Thyroid gland (tissue), 4 donors: ENCODE data around the gene RASGRP1. TPM values are rescaled to one million over a fixed set of nuclear protein-coding genes. Genes with fewer than 3 reads are reported as not detected.

Experiments
- DNase-seq, 2 donors: peaks; one replicate each; pipeline ENCODE4 v3.0.0-alpha.2; 2019
- H3K27ac ChIP-seq, 3 donors: fragments of 200-600 bp; sonication (generic); 1 replicate in 2 of 3; 2 replicates in 1 of 3; pipeline ENCODE4 v1.5.1; 2016 to 2019; ENCODE audit warnings: mild to moderate bottlenecking in 1 of 3, moderate library complexity in 1 of 3
- H3K27me3 ChIP-seq: fragments of 200-600 bp; sonication (generic); one replicate; pipeline ENCODE4 v1.5.1; 2019
- H3K36me3 ChIP-seq, 2 donors: fragments of 200-600 bp; sonication (generic); one replicate each; pipeline ENCODE4 v1.5.1; 2016 to 2019
- H3K4me1 ChIP-seq, 2 donors: fragments of 200-600 bp; sonication (generic); one replicate each; pipeline ENCODE4 v1.5.1; 2017 to 2019
- H3K4me3 ChIP-seq, 3 donors: fragments of 200-600 bp; sonication (generic); replicated peaks in 1 of 3; 1 replicate in 2 of 3; 2 replicates in 1 of 3; pipeline ENCODE4 v1.5.1; 2016; ENCODE audit warnings: mild to moderate bottlenecking in 1 of 3
- H3K9me3 ChIP-seq: fragments of 200-600 bp; sonication (generic); one replicate; pipeline ENCODE4 v1.5.1; 2017
- POLR2A ChIP-seq, 2 donors: fragments of 450-650 bp; IDR thresholded peaks; one replicate each; pipeline ENCODE4 v1.6.1; 2017; ENCODE audit warnings: antibody characterized with exemption in 2 of 2, mild to moderate bottlenecking in 2 of 2, moderate library complexity in 1 of 2
- WGBS, 2 donors: methylation state at CpG; one replicate each; pipeline ENCODE4 v1.1.5; 2017; 5-methylcytosine and 5-hydroxymethylcytosine counted together
- intact Hi-C: fragments of 100-400 bp; cut with DNase I; formaldehyde crosslinking; loops from one replicate; pipeline ENCODE4 v1.15.1; 2023
- total RNA-seq, 4 donors: library from RNA; depleted of rRNA; stranded (reverse); fragments of >200 nt; gene quantifications; one replicate each; pipeline ENCODE4 v1.2.3, GENCODE V29; 2016
- TF ChIP-seq, protein P1 (sequence below), 6 experiments: fragments of 200-600 bp in 3 of 6; fragments of 450-650 bp in 3 of 6; sonication (generic) in 3 of 6; IDR thresholded peaks; one replicate each; pipeline ENCODE4 v1.5.1; 2016 to 2019; ENCODE audit warnings: antibody characterized with exemption in 6 of 6, mild to moderate bottlenecking in 2 of 6, inconsistent platforms in 1 of 6, moderate library complexity in 1 of 6

The RASGRP1 gene
- total RNA-seq, 4 donors from 2014 or later: 0.24 to 1.9 (median 0.89) TPM

- H3K27me3 ChIP-seq: no peaks in the 10 kb centered on the region
- H3K4me3 ChIP-seq: no peak overlapping the region
- H3K27ac ChIP-seq: no peak overlapping the region
- 94% methylated on average over 2 of the region's 2 CpGs for WGBS, 2 donors
- no peaks in the 10 kb centered on the region for H3K4me1 ChIP-seq
- no peak for TF ChIP-seq POLR2A (IDR thresholded peaks at IDR 0.05)
- TF ChIP-seq, protein P1, sequence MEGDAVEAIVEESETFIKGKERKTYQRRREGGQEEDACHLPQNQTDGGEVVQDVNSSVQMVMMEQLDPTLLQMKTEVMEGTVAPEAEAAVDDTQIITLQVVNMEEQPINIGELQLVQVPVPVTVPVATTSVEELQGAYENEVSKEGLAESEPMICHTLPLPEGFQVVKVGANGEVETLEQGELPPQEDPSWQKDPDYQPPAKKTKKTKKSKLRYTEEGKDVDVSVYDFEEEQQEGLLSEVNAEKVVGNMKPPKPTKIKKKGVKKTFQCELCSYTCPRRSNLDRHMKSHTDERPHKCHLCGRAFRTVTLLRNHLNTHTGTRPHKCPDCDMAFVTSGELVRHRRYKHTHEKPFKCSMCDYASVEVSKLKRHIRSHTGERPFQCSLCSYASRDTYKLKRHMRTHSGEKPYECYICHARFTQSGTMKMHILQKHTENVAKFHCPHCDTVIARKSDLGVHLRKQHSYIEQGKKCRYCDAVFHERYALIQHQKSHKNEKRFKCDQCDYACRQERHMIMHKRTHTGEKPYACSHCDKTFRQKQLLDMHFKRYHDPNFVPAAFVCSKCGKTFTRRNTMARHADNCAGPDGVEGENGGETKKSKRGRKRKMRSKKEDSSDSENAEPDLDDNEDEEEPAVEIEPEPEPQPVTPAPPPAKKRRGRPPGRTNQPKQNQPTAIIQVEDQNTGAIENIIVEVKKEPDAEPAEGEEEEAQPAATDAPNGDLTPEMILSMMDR (IDR thresholded peaks at IDR 0.05): no peak
- no peaks in the 10 kb centered on the region for H3K36me3 ChIP-seq
- intact Hi-C loops: no loop called here
- DNase-seq: no peak
- no peaks in the 10 kb centered on the region for H3K9me3 ChIP-seq
Observed at GRCh38 chr15:38461066-38461833, 103.4 kb downstream of the RASGRP1 start.

- H3K36me3 ChIP-seq: no peaks in the 10 kb centered on the region
- no peaks in the 10 kb centered on the region for H3K27me3 ChIP-seq
- H3K4me1 ChIP-seq: no peaks in the 10 kb centered on the region
- TF ChIP-seq POLR2A (IDR thresholded peaks at IDR 0.05): no peak
- TF ChIP-seq, protein P1 (IDR thresholded peaks at IDR 0.05): no peak
- H3K9me3 ChIP-seq: no peaks in the 10 kb centered on the region
- no peak overlapping the region for H3K27ac ChIP-seq
- H3K4me3 ChIP-seq: no peak overlapping the region
- intact Hi-C loops: no loop called here
- WGBS, 2 donors: 84 to 88% methylated on average over 3 of the region's 3 CpGs
- DNase-seq: no peak
Observed at GRCh38 chr15:38460543-38460942, 104.1 kb downstream of the RASGRP1 start.

DNA sequence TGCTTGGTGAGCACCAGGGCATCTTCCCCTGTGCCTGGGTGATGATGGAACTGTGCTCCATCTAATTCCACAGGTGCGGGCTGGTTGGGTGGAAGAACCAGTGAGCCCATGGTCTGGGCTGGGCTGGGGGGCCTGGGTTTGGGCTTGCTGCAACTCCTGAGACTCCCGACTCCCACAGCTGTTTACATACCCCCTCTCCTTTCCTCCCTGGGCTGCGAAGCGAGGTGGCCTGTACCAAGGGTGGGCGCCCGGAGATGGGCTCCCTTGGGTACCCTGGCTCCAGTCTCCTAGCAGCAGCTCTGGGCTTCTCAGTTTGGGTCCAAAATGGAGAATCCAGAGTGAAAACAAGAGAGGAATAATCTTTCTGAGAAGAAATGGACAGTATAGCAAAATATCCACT, 105.1 kb downstream of the RASGRP1 start:
- WGBS, 2 donors: 90 to 98% methylated on average over 5 to 6 of the region's 6 CpGs
- TF ChIP-seq, protein P1 (IDR thresholded peaks at IDR 0.05): no peak
- TF ChIP-seq POLR2A (IDR thresholded peaks at IDR 0.05): no peak
- Histone ChIP-seq H3K9me3 (no peaks in the 10 kb centered on the region), H3K27me3 (no peaks in the 10 kb centered on the region), H3K36me3 (no peaks in the 10 kb centered on the region), H3K4me1 (peaks cover 5 to 7% of the 10 kb centered on the region in 2 donors), H3K27ac (no peak overlapping the region), H3K4me3 (no peak overlapping the region)
- intact Hi-C loops: no loop called here
- no peak for DNase-seq

GRCh38 chr15:38458646-38459045, 106.0 kb downstream of the RASGRP1 start:
- Histone ChIP-seq H3K9me3 (no peaks in the 10 kb centered on the region), H3K27me3 (no peaks in the 10 kb centered on the region), H3K27ac (no peak overlapping the region), H3K4me3 (no peak overlapping the region), H3K4me1 (peaks cover 5 to 7% of the 10 kb centered on the region in 2 donors), H3K36me3 (no peaks in the 10 kb centered on the region)
- DNase-seq: no peak
- TF ChIP-seq, protein P1 (IDR thresholded peaks at IDR 0.05): no peak
- TF ChIP-seq POLR2A (IDR thresholded peaks at IDR 0.05): no peak
- WGBS, 2 donors: 98 to 100% methylated on average over 5 of the region's 5 CpGs
- intact Hi-C loops: no loop called here

DNA sequence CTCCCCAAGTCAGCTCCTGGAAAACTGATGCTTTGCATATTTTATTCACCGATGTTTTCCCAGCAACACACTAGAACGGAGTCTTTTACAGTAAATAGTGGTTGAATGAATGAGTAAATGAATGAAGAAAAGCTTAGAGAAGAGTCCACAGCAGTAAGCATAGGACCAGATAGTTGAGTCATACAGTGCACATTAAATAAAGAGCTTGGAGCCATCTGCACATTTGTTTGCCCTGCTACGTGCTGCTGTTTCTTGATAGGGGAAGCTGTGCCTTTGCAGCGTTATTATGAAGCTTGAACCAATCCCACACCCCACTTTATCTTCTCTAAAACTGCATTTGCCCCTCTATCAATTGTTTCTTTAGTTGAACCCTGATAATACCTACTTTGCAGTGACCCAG, 109.5 kb downstream of the RASGRP1 start:
- peak overlapping the region in 1 of 3 donors; percentile 97 for H3K27ac ChIP-seq
- TF ChIP-seq POLR2A (IDR thresholded peaks at IDR 0.05): no peak
- TF ChIP-seq, protein P1 (IDR thresholded peaks at IDR 0.05): no peak
- H3K36me3 ChIP-seq: no peaks in the 10 kb centered on the region
- no peaks in the 10 kb centered on the region for H3K27me3 ChIP-seq
- intact Hi-C loops: no loop called here
- WGBS, 2 donors: 8 to 12% methylated on average over 4 of the region's 4 CpGs
- peaks cover 5 to 7% of the 10 kb centered on the region in 2 donors for H3K4me1 ChIP-seq
- DNase-seq: no peak
- peak overlapping the region in 2 of 3 donors; percentile 63 to 74 for H3K4me3 ChIP-seq
- H3K9me3 ChIP-seq: no peaks in the 10 kb centered on the region
